Glomerular visceral epithelial cell (primary cell): ENCODE data around the gene UCHL3.

ENCODE experiments used
- DNase-seq: peaks from one replicate; pipeline ENCODE4 v3.0.0-alpha.2; 2016; ENCODE audit errors: extremely low spot score

The UCHL3 gene

GRCh38 chr13:75621147-75621546, 71.6 kb downstream of the UCHL3 start:
- no peak for DNase-seq

- no peak for DNase-seq
These were observed 79.2 kb downstream of the UCHL3 start for GRCh38 chr13:75628801-75629200.

- DNase-seq: no peak
These were observed 83.7 kb downstream of the UCHL3 start for GRCh38 chr13:75633285-75633684.

GRCh38 chr13:75635101-75635827, 85.7 kb downstream of the UCHL3 start:
- DNase-seq: no peak

GRCh38 chr13:75635828-75636435, 86.3 kb downstream of the UCHL3 start, which contains the start of gene LMO7:
Gene LMO7, plus strand, starts transcription at chr13:75636330. Its CDS starts 328 bp downstream, at chr13:75636658.
- DNase-seq: peak; percentile 80

- peak; percentile 50 for DNase-seq
These were observed 87.0 kb downstream of the UCHL3 start for GRCh38 chr13:75636436-75637180.

GRCh38 chr13:75637181-75637750, 87.7 kb downstream of the UCHL3 start:
- no peak for DNase-seq

- no peak for DNase-seq
These were observed 89.9 kb downstream of the UCHL3 start for GRCh38 chr13:75639454-75639853.

- DNase-seq: no peak
These were observed 91.4 kb downstream of the UCHL3 start for GRCh38 chr13:75641026-75641425.

GRCh38 chr13:75643182-75643581, 93.6 kb downstream of the UCHL3 start:
- no peak for DNase-seq

GRCh38 chr13:75643693-75644092, 94.1 kb downstream of the UCHL3 start:
- no peak for DNase-seq

GRCh38 chr13:75645141-75645540, 95.5 kb downstream of the UCHL3 start:
- DNase-seq: no peak

GRCh38 chr13:75647126-75647784, 97.7 kb downstream of the UCHL3 start:
- peak; percentile 41 for DNase-seq

GRCh38 chr13:75648446-75648845, 98.9 kb downstream of the UCHL3 start:
- no peak for DNase-seq

- DNase-seq: no peak
These were observed 101.4 kb downstream of the UCHL3 start for GRCh38 chr13:75651013-75651412.

- DNase-seq: no peak
These were observed 103.1 kb downstream of the UCHL3 start for GRCh38 chr13:75652726-75653125.
